PC-3 (cell line): ENCODE data around the gene ARHGAP31. TPM values are rescaled to one million over a fixed set of nuclear protein-coding genes. Genes with fewer than 3 reads are reported as not detected.

ENCODE experiments used
- ATAC-seq: fragments of 200-7000 bp; cut with Tn5 transposase; 2 replicates; pipeline ENCODE4 v1.9.1; 2020; ENCODE audit warnings: mild to moderate bottlenecking, moderate library complexity
- BruUV-seq: library from RNA; stranded (reverse); fragments of 400-500 nt; replicated peaks from 2 replicates; lab custom pipeline; 2021; lab: Mats Ljungman, UMichigan
- CTCF ChIA-PET: fragments of 300-600 bp; sonication (Branson Sonifier 250); formaldehyde crosslinking; loops from one replicate; lab custom pipeline; 2022; ENCODE audit warnings: antibody characterized with exemption; lab: Charles Lee
- POLR2A ChIA-PET: fragments of 300-600 bp; sonication (Branson Sonifier 250); formaldehyde crosslinking; loops from one replicate; lab custom pipeline; 2022; ENCODE audit warnings: antibody characterized with exemption; ENCODE audit not compliant: unreplicated experiment; lab: Charles Lee
- DNase-seq: peaks from one replicate; pipeline ENCODE4 v3.0.0-alpha.2; 2015
- H2AFZ ChIP-seq: fragments of 300-600 bp; sonication (generic); 2 replicates; pipeline ENCODE4 v1.6.0; 2016; ENCODE audit warnings: antibody characterized with exemption, low read length
- H3F3A ChIP-seq: fragments of 300-600 bp; sonication (generic); one replicate; pipeline ENCODE4 v1.6.0; 2017; ENCODE audit warnings: antibody characterized with exemption, low read length, control low read depth, mild to moderate bottlenecking; ENCODE audit not compliant: unreplicated experiment
- H3K27ac ChIP-seq: fragments of 300-600 bp; sonication (generic); 2 replicates; pipeline ENCODE4 v1.5.1; 2016; ENCODE audit warnings: mild to moderate bottlenecking, low read length
- H3K27me3 ChIP-seq: fragments of 300-600 bp; sonication (generic); 2 replicates; pipeline ENCODE4 v1.6.1; 2016; ENCODE audit warnings: low read length, mixed read lengths
- H3K36me3 ChIP-seq: fragments of 300-600 bp; sonication (generic); 2 replicates; pipeline ENCODE4 v1.6.1; 2016; ENCODE audit warnings: low read depth, mixed run types, low read length, mixed read lengths
- H3K4me1 ChIP-seq: fragments of 300-600 bp; sonication (generic); 2 replicates; pipeline ENCODE4 v1.5.1; 2016; ENCODE audit warnings: low read length; ENCODE audit not compliant: insufficient read depth
- H3K4me2 ChIP-seq: fragments of 300-600 bp; sonication (generic); 2 replicates; pipeline ENCODE4 v1.6.0; 2016; ENCODE audit warnings: low read length
- H3K4me3 ChIP-seq: fragments of 300-600 bp; sonication (generic); 2 replicates; pipeline ENCODE4 v1.5.1; 2016; ENCODE audit warnings: mild to moderate bottlenecking, low read length, mixed read lengths
- H3K79me2 ChIP-seq: fragments of 300-600 bp; sonication (generic); 2 replicates; pipeline ENCODE4 v1.6.1; 2017; ENCODE audit warnings: low read length, mixed read lengths
- H3K9ac ChIP-seq: fragments of 300-600 bp; sonication (generic); 2 replicates; pipeline ENCODE4 v1.6.0; 2016; ENCODE audit warnings: mild to moderate bottlenecking, low read length
- H3K9me2 ChIP-seq: fragments of 300-600 bp; sonication (generic); replicated peaks from 2 replicates; pipeline ENCODE4 v1.6.1; 2016; ENCODE audit warnings: mixed run types, low read length, mixed read lengths
- H3K9me3 ChIP-seq: fragments of 300-600 bp; sonication (generic); 2 replicates; pipeline ENCODE4 v1.6.1; 2016; ENCODE audit warnings: low read length, mixed read lengths
- H4K20me1 ChIP-seq: fragments of 300-600 bp; sonication (generic); 2 replicates; pipeline ENCODE4 v1.6.1; 2016; ENCODE audit warnings: low read length, mixed read lengths
- EZH2 ChIP-seq: fragments of 300-600 bp; sonication (generic); IDR thresholded peaks from one replicate; pipeline ENCODE4 v1.6.1; 2017; ENCODE audit warnings: antibody characterized with exemption, mild to moderate bottlenecking, low read length; ENCODE audit not compliant: unreplicated experiment
- EZH2phosphoT487 ChIP-seq: fragments of 300-600 bp; sonication (generic); IDR thresholded peaks from 2 replicates; pipeline ENCODE4 v1.6.1; 2018; ENCODE audit warnings: mild to moderate bottlenecking, antibody characterized with exemption, low read length, borderline replicate concordance
- intact Hi-C: fragments of 100-400 bp; cut with micrococcal nuclease; formaldehyde crosslinking; loops from 2 replicates; pipeline ENCODE4 v1.9.0; 2023
- total RNA-seq: library from RNA; depleted of rRNA; stranded (reverse); fragments of >200 nt; gene quantifications from 2 replicates; pipeline ENCODE4 v1.2.3, GENCODE V29; 2014
- TF ChIP-seq, protein P1 (sequence below): fragments of 300-600 bp; sonication (generic); conservative IDR thresholded peaks from 2 replicates; pipeline ENCODE4 v1.5.1; 2017; ENCODE audit warnings: antibody characterized with exemption, low read depth, mild to moderate bottlenecking, low read length

ARHGAP31 gene
- total RNA-seq, 1 experiment from 2014 or later: 7.8 TPM

DNA sequence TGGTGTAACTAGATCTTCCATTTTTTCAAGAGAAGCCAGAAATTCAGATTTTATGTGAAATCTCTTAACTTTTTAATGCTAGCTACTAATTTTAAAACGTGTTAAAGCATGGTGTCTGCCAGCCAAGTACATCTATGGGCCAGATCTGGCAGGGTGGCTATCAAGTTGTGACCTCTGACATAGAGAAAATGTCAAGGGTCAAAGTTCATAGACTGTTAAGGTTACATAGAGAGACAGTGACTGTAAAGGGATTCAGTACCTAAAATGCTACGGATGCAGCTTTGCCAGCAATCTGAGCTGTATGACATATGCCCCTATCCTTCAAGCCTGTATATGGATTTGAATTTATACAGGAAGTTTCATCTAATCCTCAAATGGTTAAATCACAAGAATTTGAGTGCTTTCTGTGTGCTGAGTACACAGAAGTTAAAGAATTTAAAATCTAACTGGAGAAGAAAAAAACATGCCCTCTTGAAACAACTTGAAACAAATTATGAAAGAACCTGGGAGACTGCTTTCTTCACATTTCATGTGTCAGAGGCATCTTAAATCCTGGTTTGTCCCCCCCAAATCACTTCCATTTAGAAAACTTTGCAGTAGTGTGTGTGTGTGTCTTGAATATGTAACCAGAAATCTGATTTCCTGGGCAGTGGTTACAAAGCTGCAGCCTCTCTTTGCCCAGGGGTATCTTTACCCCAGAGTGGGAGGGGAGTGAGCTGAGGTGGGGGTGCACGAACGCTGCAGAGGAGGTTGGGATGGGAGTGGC lies 895 bp upstream of the ARHGAP31 start:
- peak; percentile 47 for DNase-seq

GRCh38 chr3:119294696-119295671 lies 801 bp downstream of the ARHGAP31 start:
- Histone ChIP-seq H2AFZ (peak overlapping the region; percentile 96), H3K4me1 (peaks cover 25% of the 10 kb centered on the region), H3K27me3 (no peaks in the 10 kb centered on the region), H3K79me2 (peaks cover 46% of the 10 kb centered on the region), H4K20me1 (no peaks in the 10 kb centered on the region), H3K27ac (peak overlapping the region; percentile 55), H3K4me2 (peak overlapping the region; percentile 88), H3K9me2 (no peaks in the 10 kb centered on the region), H3K36me3 (no peaks in the 10 kb centered on the region), H3K9ac (peak overlapping the region; percentile 69), H3K9me3 (no peaks in the 10 kb centered on the region), H3F3A (no peaks in the 10 kb centered on the region), H3K4me3 (peak overlapping the region; percentile 95)
- intact Hi-C loops: loop anchor here (1.0 kb wide), 1 partner anchor 27 kb away; no protein-coding TSS in a partner anchor
- TSS peak; percentile 39 for BruUV-seq
- ATAC-seq (peak; percentile 29), DNase-seq (peak; percentile 52)
- ChIA-PET CTCF (no interaction called here), POLR2A (no interaction called here)
- no peak for TF ChIP-seq EZH2
- no peak for TF ChIP-seq EZH2phosphoT487
- TF ChIP-seq, protein P1, sequence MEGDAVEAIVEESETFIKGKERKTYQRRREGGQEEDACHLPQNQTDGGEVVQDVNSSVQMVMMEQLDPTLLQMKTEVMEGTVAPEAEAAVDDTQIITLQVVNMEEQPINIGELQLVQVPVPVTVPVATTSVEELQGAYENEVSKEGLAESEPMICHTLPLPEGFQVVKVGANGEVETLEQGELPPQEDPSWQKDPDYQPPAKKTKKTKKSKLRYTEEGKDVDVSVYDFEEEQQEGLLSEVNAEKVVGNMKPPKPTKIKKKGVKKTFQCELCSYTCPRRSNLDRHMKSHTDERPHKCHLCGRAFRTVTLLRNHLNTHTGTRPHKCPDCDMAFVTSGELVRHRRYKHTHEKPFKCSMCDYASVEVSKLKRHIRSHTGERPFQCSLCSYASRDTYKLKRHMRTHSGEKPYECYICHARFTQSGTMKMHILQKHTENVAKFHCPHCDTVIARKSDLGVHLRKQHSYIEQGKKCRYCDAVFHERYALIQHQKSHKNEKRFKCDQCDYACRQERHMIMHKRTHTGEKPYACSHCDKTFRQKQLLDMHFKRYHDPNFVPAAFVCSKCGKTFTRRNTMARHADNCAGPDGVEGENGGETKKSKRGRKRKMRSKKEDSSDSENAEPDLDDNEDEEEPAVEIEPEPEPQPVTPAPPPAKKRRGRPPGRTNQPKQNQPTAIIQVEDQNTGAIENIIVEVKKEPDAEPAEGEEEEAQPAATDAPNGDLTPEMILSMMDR: no peak

More for the DNA sequence above, 895 bp upstream of the ARHGAP31 start:
- peak overlapping the region; percentile 95 for H3K4me3 ChIP-seq
- peak overlapping the region; percentile 69; the same call in 1 of the 2 replicates for H3K9ac ChIP-seq
- peak; percentile 45; the same call in 1 of the 2 replicates for ATAC-seq
- H4K20me1 ChIP-seq: no peaks in the 10 kb centered on the region
- peak overlapping the region; percentile 96 for H2AFZ ChIP-seq
- no peak for TF ChIP-seq EZH2
- TF ChIP-seq, protein P1: no peak
- no peak for TF ChIP-seq EZH2phosphoT487
- H3K36me3 ChIP-seq: no peaks in the 10 kb centered on the region
- no peaks in the 10 kb centered on the region for H3F3A ChIP-seq
- H3K4me2 ChIP-seq: peak overlapping the region; percentile 88
- no peaks in the 10 kb centered on the region for H3K9me3 ChIP-seq
- H3K79me2 ChIP-seq: peaks cover 36% of the 10 kb centered on the region
- H3K27ac ChIP-seq: peak overlapping the region; percentile 55
- peaks cover 25% of the 10 kb centered on the region for H3K4me1 ChIP-seq
- intact Hi-C loops: no loop called here
- POLR2A ChIA-PET: interaction anchor here (1.2 kb wide), 1 partner anchor 171 kb away, joined by 3 read pairs; the partner anchor contains the start of gene TMEM39A
- CTCF ChIA-PET: interaction anchor here (0.6 kb wide), 1 partner anchor 19 kb away, joined by 3 read pairs; no protein-coding TSS in a partner anchor
- no peaks in the 10 kb centered on the region for H3K9me2 ChIP-seq
- BruUV-seq: no TSS peak
- H3K27me3 ChIP-seq: no peaks in the 10 kb centered on the region
